WTC11 (cell line): Measurements from ENCODE around the gene KLHL35. TPM values are rescaled to one million over a fixed set of nuclear protein-coding genes. Genes with fewer than 3 reads are reported as not detected.

Source experiments
- CREB1 ChIP-seq: sonication (generic); formaldehyde crosslinking; IDR thresholded peaks from 2 replicates; pipeline ENCODE4 v1.8.0; 2023; ENCODE audit warnings: mild to moderate bottlenecking, missing genetic modification reagents
- CREM ChIP-seq: sonication (generic); formaldehyde crosslinking; IDR thresholded peaks from 2 replicates; pipeline ENCODE4 v1.8.1; 2022; ENCODE audit warnings: mild to moderate bottlenecking, missing genetic modification reagents, moderate library complexity
- ETV6 ChIP-seq: sonication (generic); formaldehyde crosslinking; IDR thresholded peaks from 2 replicates; pipeline ENCODE4 v1.8.1; 2022; ENCODE audit warnings: mild to moderate bottlenecking, missing genetic modification reagents
- FOXP1 ChIP-seq: sonication (generic); formaldehyde crosslinking; IDR thresholded peaks from 2 replicates; pipeline ENCODE4 v1.8.0; 2022; ENCODE audit warnings: missing genetic modification reagents, mild to moderate bottlenecking, moderate library complexity, borderline replicate concordance
- HMGA2 ChIP-seq: fragments of 250-450 bp; sonication (Bioruptor Pico); IDR thresholded peaks from 2 replicates; pipeline ENCODE4 v1.4.0; 2021; ENCODE audit warnings: mild to moderate bottlenecking, moderate library complexity
- MYBL2 ChIP-seq: sonication (generic); formaldehyde crosslinking; IDR thresholded peaks from 2 replicates; pipeline ENCODE4 v1.8.1; 2023; ENCODE audit warnings: mild to moderate bottlenecking, moderate library complexity, missing genetic modification reagents
- OVOL2 ChIP-seq: fragments of 250-450 bp; sonication (Bioruptor Pico); IDR thresholded peaks from 2 replicates; pipeline ENCODE4 v1.9.0; 2021; ENCODE audit warnings: mild to moderate bottlenecking, borderline replicate concordance
- ZNF121 ChIP-seq: sonication (generic); formaldehyde crosslinking; IDR thresholded peaks from 2 replicates; pipeline ENCODE4 v1.8.0; 2023; ENCODE audit warnings: missing genetic modification reagents
- ZNF138 ChIP-seq: sonication (generic); formaldehyde crosslinking; conservative IDR thresholded peaks from 2 replicates; pipeline ENCODE4 v1.8.1; 2022; ENCODE audit warnings: mild to moderate bottlenecking, moderate library complexity, missing genetic modification reagents
- ZNF396 ChIP-seq: fragments of 250-450 bp; sonication (Bioruptor Pico); IDR thresholded peaks from 2 replicates; pipeline ENCODE4 v1.8.0; 2021; ENCODE audit warnings: mild to moderate bottlenecking, moderate library complexity, borderline replicate concordance
- ZNF671 ChIP-seq: fragments of 250-450 bp; sonication (Bioruptor Pico); IDR thresholded peaks from 2 replicates; pipeline ENCODE4 v1.8.0; 2021; ENCODE audit warnings: mild to moderate bottlenecking
- total RNA-seq: library from RNA; stranded (reverse); gene quantifications from 3 replicates; pipeline ENCODE4 v1.2.3, GENCODE V29; 2021
- TF ChIP-seq, protein P1 (sequence below): sonication (generic); formaldehyde crosslinking; IDR thresholded peaks from 2 replicates; pipeline ENCODE4 v1.8.1; 2022; ENCODE audit warnings: missing genetic modification reagents, borderline replicate concordance
- TF ChIP-seq, protein P2 (sequence below): sonication (generic); formaldehyde crosslinking; conservative IDR thresholded peaks from 2 replicates; pipeline ENCODE4 v1.8.1; 2022; ENCODE audit warnings: mild to moderate bottlenecking, missing genetic modification reagents
- TF ChIP-seq, protein P3 (sequence below): sonication (generic); formaldehyde crosslinking; IDR thresholded peaks from 2 replicates; pipeline ENCODE4 v1.8.1; 2022; ENCODE audit warnings: low read depth, missing genetic modification reagents, borderline replicate concordance
- TF ChIP-seq, protein P4 (sequence below): fragments of 250-450 bp; sonication (Bioruptor Pico); IDR thresholded peaks from 2 replicates; pipeline ENCODE4 v1.9.0; 2021; ENCODE audit warnings: mild to moderate bottlenecking, borderline replicate concordance
- TF ChIP-seq, protein P5 (sequence below): sonication (generic); formaldehyde crosslinking; IDR thresholded peaks from 2 replicates; pipeline ENCODE4 v1.8.0; 2022; ENCODE audit warnings: mild to moderate bottlenecking, missing genetic modification reagents
- TF ChIP-seq, protein P6 (sequence below): sonication (generic); formaldehyde crosslinking; IDR thresholded peaks from 2 replicates; pipeline ENCODE4 v1.8.1; 2023; ENCODE audit warnings: mild to moderate bottlenecking, moderate library complexity, missing genetic modification reagents
- TF ChIP-seq, protein P7 (sequence below): fragments of 200-600 bp; IDR thresholded peaks from 2 replicates; pipeline ENCODE4 v1.8.0; 2022; ENCODE audit warnings: antibody characterized with exemption
- TF ChIP-seq, protein P8 (sequence below): fragments of 250-450 bp; sonication (Bioruptor Pico); IDR thresholded peaks from 2 replicates; pipeline ENCODE4 v1.9.0; 2021; ENCODE audit warnings: mild to moderate bottlenecking
- TF ChIP-seq, protein P9 (sequence below): sonication (generic); formaldehyde crosslinking; IDR thresholded peaks from 2 replicates; pipeline ENCODE4 v1.8.1; 2022; ENCODE audit warnings: mild to moderate bottlenecking, moderate library complexity, missing genetic modification reagents

KLHL35 gene
- total RNA-seq, 1 experiment from 2014 or later, result 0.22 TPM

DNA sequence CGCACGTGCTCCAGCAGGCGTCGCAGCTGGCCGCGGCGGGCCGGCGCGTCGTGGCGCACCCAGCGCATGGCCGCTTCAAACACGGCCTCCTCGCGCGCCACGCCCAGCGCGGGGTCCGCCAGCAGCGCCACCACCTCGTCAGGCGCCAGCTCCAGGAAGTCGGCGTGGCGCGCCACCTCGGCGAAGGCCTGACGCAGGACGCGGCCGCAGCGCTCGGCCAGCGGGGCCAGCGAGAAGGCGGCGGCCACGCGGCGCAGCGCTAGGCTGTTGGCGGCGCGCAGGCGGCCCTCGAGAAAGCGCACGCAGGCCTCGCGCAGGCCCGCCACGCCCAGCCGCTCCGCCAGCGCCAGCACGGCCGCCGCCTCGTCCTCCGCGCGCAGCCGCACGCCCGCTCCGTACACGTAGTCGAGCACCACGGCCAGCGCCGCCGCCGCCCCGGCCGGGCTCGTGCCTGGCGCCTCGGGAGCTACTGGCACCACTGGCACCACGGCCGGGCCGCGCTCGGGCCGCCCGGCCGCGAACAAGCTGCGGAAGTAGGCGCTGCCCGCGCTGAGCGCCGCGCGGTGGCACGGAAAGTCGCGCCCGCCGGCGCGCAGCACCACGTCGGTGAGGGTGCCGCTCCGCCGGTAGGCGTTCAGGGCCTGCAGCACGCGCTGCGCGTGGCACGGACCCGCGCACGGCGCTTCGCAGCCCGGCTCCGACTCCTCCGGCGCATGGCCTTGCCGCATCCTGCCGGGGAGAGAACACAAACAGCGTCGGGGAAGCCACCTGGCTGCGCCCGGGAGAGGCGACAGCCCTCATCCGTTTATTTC is 2.9 kb downstream of the KLHL35 start (continued):
- TF ChIP-seq ETV6 (peak; percentile 100), FOXP1 (peak; percentile 100), ZNF121 (peak; percentile 94; the same call in 1 of the 2 replicates), MYBL2 (CRISPR knock-in tag) (peak; percentile 97; the same call in 1 of the 2 replicates), OVOL2 (CRISPR knock-in tag) (no peak), CREM (CRISPR knock-in tag) (peak; percentile 95), HMGA2 (CRISPR knock-in tag) (no peak), ZNF138 (CRISPR knock-in tag) (peak; percentile 98), ZNF671 (CRISPR knock-in tag) (no peak), CREB1 (CRISPR knock-in tag) (0 out of 2 replicates have a peak, but pooled peaks have one; percentile 32), ZNF396 (CRISPR knock-in tag) (no peak)
- TF ChIP-seq, protein P1, sequence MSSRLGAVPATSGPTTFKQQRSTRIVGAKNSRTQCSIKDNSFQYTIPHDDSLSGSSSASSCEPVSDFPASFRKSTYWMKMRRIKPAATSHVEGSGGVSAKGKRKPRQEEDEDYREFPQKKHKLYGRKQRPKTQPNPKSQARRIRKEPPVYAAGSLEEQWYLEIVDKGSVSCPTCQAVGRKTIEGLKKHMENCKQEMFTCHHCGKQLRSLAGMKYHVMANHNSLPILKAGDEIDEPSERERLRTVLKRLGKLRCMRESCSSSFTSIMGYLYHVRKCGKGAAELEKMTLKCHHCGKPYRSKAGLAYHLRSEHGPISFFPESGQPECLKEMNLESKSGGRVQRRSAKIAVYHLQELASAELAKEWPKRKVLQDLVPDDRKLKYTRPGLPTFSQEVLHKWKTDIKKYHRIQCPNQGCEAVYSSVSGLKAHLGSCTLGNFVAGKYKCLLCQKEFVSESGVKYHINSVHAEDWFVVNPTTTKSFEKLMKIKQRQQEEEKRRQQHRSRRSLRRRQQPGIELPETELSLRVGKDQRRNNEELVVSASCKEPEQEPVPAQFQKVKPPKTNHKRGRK (CRISPR knock-in tag), result 0 out of 2 replicates have a peak, but pooled peaks have one; percentile 36
- TF ChIP-seq, protein P2, sequence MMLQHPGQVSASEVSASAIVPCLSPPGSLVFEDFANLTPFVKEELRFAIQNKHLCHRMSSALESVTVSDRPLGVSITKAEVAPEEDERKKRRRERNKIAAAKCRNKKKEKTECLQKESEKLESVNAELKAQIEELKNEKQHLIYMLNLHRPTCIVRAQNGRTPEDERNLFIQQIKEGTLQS (CRISPR knock-in tag), result peak; percentile 89
- TF ChIP-seq, protein P3, sequence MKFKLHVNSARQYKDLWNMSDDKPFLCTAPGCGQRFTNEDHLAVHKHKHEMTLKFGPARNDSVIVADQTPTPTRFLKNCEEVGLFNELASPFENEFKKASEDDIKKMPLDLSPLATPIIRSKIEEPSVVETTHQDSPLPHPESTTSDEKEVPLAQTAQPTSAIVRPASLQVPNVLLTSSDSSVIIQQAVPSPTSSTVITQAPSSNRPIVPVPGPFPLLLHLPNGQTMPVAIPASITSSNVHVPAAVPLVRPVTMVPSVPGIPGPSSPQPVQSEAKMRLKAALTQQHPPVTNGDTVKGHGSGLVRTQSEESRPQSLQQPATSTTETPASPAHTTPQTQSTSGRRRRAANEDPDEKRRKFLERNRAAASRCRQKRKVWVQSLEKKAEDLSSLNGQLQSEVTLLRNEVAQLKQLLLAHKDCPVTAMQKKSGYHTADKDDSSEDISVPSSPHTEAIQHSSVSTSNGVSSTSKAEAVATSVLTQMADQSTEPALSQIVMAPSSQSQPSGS, result no peak; the same call in 1 of the 2 replicates
- TF ChIP-seq, protein P4, sequence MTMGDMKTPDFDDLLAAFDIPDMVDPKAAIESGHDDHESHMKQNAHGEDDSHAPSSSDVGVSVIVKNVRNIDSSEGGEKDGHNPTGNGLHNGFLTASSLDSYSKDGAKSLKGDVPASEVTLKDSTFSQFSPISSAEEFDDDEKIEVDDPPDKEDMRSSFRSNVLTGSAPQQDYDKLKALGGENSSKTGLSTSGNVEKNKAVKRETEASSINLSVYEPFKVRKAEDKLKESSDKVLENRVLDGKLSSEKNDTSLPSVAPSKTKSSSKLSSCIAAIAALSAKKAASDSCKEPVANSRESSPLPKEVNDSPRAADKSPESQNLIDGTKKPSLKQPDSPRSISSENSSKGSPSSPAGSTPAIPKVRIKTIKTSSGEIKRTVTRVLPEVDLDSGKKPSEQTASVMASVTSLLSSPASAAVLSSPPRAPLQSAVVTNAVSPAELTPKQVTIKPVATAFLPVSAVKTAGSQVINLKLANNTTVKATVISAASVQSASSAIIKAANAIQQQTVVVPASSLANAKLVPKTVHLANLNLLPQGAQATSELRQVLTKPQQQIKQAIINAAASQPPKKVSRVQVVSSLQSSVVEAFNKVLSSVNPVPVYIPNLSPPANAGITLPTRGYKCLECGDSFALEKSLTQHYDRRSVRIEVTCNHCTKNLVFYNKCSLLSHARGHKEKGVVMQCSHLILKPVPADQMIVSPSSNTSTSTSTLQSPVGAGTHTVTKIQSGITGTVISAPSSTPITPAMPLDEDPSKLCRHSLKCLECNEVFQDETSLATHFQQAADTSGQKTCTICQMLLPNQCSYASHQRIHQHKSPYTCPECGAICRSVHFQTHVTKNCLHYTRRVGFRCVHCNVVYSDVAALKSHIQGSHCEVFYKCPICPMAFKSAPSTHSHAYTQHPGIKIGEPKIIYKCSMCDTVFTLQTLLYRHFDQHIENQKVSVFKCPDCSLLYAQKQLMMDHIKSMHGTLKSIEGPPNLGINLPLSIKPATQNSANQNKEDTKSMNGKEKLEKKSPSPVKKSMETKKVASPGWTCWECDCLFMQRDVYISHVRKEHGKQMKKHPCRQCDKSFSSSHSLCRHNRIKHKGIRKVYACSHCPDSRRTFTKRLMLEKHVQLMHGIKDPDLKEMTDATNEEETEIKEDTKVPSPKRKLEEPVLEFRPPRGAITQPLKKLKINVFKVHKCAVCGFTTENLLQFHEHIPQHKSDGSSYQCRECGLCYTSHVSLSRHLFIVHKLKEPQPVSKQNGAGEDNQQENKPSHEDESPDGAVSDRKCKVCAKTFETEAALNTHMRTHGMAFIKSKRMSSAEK, result peak; percentile 72; the same call in 1 of the 2 replicates
- TF ChIP-seq, protein P5, sequence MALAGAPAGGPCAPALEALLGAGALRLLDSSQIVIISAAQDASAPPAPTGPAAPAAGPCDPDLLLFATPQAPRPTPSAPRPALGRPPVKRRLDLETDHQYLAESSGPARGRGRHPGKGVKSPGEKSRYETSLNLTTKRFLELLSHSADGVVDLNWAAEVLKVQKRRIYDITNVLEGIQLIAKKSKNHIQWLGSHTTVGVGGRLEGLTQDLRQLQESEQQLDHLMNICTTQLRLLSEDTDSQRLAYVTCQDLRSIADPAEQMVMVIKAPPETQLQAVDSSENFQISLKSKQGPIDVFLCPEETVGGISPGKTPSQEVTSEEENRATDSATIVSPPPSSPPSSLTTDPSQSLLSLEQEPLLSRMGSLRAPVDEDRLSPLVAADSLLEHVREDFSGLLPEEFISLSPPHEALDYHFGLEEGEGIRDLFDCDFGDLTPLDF (CRISPR knock-in tag), result peak; percentile 77; the same call in 1 of the 2 replicates
- TF ChIP-seq, protein P6, sequence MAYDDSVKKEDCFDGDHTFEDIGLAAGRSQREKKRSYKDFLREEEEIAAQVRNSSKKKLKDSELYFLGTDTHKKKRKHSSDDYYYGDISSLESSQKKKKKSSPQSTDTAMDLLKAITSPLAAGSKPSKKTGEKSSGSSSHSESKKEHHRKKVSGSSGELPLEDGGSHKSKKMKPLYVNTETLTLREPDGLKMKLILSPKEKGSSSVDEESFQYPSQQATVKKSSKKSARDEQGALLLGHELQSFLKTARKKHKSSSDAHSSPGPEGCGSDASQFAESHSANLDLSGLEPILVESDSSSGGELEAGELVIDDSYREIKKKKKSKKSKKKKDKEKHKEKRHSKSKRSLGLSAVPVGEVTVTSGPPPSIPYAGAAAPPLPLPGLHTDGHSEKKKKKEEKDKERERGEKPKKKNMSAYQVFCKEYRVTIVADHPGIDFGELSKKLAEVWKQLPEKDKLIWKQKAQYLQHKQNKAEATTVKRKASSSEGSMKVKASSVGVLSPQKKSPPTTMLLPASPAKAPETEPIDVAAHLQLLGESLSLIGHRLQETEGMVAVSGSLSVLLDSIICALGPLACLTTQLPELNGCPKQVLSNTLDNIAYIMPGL (CRISPR knock-in tag), result peak; percentile 98
- TF ChIP-seq, protein P7, sequence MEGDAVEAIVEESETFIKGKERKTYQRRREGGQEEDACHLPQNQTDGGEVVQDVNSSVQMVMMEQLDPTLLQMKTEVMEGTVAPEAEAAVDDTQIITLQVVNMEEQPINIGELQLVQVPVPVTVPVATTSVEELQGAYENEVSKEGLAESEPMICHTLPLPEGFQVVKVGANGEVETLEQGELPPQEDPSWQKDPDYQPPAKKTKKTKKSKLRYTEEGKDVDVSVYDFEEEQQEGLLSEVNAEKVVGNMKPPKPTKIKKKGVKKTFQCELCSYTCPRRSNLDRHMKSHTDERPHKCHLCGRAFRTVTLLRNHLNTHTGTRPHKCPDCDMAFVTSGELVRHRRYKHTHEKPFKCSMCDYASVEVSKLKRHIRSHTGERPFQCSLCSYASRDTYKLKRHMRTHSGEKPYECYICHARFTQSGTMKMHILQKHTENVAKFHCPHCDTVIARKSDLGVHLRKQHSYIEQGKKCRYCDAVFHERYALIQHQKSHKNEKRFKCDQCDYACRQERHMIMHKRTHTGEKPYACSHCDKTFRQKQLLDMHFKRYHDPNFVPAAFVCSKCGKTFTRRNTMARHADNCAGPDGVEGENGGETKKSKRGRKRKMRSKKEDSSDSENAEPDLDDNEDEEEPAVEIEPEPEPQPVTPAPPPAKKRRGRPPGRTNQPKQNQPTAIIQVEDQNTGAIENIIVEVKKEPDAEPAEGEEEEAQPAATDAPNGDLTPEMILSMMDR, result no peak
- TF ChIP-seq, protein P8, sequence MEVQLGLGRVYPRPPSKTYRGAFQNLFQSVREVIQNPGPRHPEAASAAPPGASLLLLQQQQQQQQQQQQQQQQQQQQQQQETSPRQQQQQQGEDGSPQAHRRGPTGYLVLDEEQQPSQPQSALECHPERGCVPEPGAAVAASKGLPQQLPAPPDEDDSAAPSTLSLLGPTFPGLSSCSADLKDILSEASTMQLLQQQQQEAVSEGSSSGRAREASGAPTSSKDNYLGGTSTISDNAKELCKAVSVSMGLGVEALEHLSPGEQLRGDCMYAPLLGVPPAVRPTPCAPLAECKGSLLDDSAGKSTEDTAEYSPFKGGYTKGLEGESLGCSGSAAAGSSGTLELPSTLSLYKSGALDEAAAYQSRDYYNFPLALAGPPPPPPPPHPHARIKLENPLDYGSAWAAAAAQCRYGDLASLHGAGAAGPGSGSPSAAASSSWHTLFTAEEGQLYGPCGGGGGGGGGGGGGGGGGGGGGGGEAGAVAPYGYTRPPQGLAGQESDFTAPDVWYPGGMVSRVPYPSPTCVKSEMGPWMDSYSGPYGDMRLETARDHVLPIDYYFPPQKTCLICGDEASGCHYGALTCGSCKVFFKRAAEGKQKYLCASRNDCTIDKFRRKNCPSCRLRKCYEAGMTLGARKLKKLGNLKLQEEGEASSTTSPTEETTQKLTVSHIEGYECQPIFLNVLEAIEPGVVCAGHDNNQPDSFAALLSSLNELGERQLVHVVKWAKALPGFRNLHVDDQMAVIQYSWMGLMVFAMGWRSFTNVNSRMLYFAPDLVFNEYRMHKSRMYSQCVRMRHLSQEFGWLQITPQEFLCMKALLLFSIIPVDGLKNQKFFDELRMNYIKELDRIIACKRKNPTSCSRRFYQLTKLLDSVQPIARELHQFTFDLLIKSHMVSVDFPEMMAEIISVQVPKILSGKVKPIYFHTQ (CRISPR knock-in tag), result no peak
- TF ChIP-seq, protein P9, sequence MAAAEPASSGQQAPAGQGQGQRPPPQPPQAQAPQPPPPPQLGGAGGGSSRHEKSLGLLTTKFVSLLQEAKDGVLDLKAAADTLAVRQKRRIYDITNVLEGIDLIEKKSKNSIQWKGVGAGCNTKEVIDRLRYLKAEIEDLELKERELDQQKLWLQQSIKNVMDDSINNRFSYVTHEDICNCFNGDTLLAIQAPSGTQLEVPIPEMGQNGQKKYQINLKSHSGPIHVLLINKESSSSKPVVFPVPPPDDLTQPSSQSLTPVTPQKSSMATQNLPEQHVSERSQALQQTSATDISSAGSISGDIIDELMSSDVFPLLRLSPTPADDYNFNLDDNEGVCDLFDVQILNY, result peak; percentile 99
